Measurements from ENCODE around the gene PTCH2.
"Not testable (repeated sequence)": the region's sequence is repeated elsewhere in the genome, so short reads cannot be mapped to it uniquely, and the experiment has no call there.

PTCH2 gene

GRCh38 chr1:44829506-44830384, 13.3 kb downstream of the PTCH2 start:
- in situ Hi-C loops (cut with HindIII; ENCODE audit: low pct_ligation_motif_present, low sequenced_read_pairs), result no loop called here
- Histone ChIP-seq H3K27me3 (replicated peaks) (no peaks in the 10 kb centered on the region), H3K27ac (no peak overlapping the region), H3K4me3 (ENCODE audit: low read depth, low read length) (no peak overlapping the region), H3K36me3 (replicated peaks) (no peaks in the 10 kb centered on the region)
- TF ChIP-seq, protein P1, sequence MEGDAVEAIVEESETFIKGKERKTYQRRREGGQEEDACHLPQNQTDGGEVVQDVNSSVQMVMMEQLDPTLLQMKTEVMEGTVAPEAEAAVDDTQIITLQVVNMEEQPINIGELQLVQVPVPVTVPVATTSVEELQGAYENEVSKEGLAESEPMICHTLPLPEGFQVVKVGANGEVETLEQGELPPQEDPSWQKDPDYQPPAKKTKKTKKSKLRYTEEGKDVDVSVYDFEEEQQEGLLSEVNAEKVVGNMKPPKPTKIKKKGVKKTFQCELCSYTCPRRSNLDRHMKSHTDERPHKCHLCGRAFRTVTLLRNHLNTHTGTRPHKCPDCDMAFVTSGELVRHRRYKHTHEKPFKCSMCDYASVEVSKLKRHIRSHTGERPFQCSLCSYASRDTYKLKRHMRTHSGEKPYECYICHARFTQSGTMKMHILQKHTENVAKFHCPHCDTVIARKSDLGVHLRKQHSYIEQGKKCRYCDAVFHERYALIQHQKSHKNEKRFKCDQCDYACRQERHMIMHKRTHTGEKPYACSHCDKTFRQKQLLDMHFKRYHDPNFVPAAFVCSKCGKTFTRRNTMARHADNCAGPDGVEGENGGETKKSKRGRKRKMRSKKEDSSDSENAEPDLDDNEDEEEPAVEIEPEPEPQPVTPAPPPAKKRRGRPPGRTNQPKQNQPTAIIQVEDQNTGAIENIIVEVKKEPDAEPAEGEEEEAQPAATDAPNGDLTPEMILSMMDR (IDR thresholded peaks at IDR 0.05; ENCODE audit: low read depth, low read length, missing control alignments), result no peak
- DNase-seq, result no peak

GRCh38 chr1:44828841-44829440, 14.1 kb downstream of the PTCH2 start:
- no peaks in the 10 kb centered on the region for H3K27me3 ChIP-seq (replicated peaks)
- H3K27ac ChIP-seq, result no peak overlapping the region
- no peaks in the 10 kb centered on the region for H3K36me3 ChIP-seq (replicated peaks)
- in situ Hi-C loops (cut with HindIII; ENCODE audit: low pct_ligation_motif_present, low sequenced_read_pairs), result no loop called here
- no peak overlapping the region for H3K4me3 ChIP-seq (ENCODE audit: low read depth, low read length)
- TF ChIP-seq, protein P1 (IDR thresholded peaks at IDR 0.05; ENCODE audit: low read depth, low read length, missing control alignments), result no peak
- no peak for DNase-seq

- H3K36me3 ChIP-seq (replicated peaks), result no peaks in the 10 kb centered on the region
- H3K27me3 ChIP-seq (replicated peaks), result no peaks in the 10 kb centered on the region
- in situ Hi-C loops (cut with HindIII; ENCODE audit: low pct_ligation_motif_present, low sequenced_read_pairs), result no loop called here
- no peak overlapping the region for H3K4me3 ChIP-seq (ENCODE audit: low read depth, low read length)
- TF ChIP-seq, protein P1 (IDR thresholded peaks at IDR 0.05; ENCODE audit: low read depth, low read length, missing control alignments), result no peak
- DNase-seq, result no peak
- H3K27ac ChIP-seq, result no peak overlapping the region
Observed at GRCh38 chr1:44828003-44828651, 14.9 kb downstream of the PTCH2 start.

DNA sequence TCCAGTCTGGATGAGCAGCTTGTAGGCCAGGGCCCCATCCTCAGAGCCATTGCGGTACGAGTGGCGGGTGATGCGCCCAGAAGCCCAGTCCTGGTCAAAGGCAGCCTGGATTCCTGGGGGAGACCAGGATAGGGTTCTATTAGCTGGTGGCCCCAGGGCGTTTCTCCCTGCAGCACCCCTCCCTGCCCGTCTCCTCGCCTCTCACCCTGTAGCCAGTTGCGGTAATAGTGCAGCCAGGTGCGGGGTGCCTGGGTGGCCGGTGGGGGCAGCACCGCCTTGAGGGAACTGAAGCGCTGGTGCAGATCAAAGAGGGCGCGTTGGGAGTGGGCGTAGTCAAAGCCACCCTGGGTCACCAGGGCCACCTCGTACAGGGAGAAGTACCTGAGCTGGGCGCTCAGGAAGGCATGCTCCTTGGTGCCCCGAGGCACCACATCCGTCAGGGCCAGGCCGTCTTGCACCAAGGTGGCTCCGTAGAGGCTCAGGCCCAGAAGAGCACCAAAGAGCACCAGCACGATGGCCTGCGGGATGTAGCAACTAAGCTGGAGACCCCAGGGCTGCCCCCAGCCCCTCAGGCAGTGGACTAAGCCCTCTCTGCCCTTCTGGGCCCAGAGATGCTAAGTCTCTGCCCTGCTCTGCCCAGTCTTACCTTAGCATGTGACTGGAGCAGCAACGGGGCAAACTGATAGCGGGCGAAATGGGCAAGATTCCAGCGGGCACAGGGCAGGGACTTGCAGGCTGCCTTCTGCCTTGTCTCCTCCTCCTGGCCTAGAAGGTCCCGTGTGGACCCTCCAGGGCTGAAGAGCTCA, 15.7 kb downstream of the PTCH2 start:
- Histone ChIP-seq H3K27me3 (replicated peaks) (no peaks in the 10 kb centered on the region), H3K27ac (no peak overlapping the region), H3K4me3 (ENCODE audit: low read depth, low read length) (no peak overlapping the region), H3K36me3 (replicated peaks) (no peaks in the 10 kb centered on the region)
- TF ChIP-seq, protein P1 (IDR thresholded peaks at IDR 0.05; ENCODE audit: low read depth, low read length, missing control alignments), result no peak
- in situ Hi-C loops (cut with HindIII; ENCODE audit: low pct_ligation_motif_present, low sequenced_read_pairs), result no loop called here
- DNase-seq, result no peak

- Histone ChIP-seq H3K27ac (no peak overlapping the region), H3K4me3 (ENCODE audit: low read depth, low read length) (no peak overlapping the region), H3K27me3 (replicated peaks) (no peaks in the 10 kb centered on the region), H3K36me3 (replicated peaks) (no peaks in the 10 kb centered on the region)
- no peak for DNase-seq
- TF ChIP-seq, protein P1 (IDR thresholded peaks at IDR 0.05; ENCODE audit: low read depth, low read length, missing control alignments), result no peak
- in situ Hi-C loops (cut with HindIII; ENCODE audit: low pct_ligation_motif_present, low sequenced_read_pairs), result no loop called here
Observed at GRCh38 chr1:44826375-44827196, 16.5 kb downstream of the PTCH2 start.

DNA sequence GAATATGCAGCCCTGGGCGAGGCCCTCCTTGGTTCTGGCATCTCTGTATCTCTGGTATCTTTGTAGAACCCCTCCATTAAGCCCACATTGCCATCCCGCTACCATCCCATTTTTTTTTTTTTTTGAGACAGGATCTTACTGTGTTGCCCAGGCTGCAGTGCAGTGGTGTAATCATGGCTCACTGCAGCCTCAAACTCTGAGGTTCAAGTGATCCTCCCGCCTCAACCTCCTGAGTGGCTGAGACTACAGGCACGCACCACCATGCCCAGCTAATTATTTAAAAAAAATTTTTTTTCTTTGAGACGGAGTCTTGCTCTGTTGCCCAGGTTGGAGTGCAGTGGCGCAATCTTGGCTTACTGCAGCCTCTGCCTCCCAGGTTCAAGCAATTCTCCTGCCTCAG, 18.7 kb downstream of the PTCH2 start:
- in situ Hi-C loops (cut with HindIII; ENCODE audit: low pct_ligation_motif_present, low sequenced_read_pairs); H3K36me3 ChIP-seq (replicated peaks); H3K4me3 ChIP-seq (ENCODE audit: low read depth, low read length); H3K27me3 ChIP-seq (replicated peaks); H3K27ac ChIP-seq; DNase-seq: not testable (repeated sequence)
